Keratinocyte (primary cell): ENCODE results near the gene ANO10. TPM values are rescaled to one million over a fixed set of nuclear protein-coding genes. Genes with fewer than 3 reads are reported as not detected.

Experiments used
- DNase-seq: peaks from one replicate; pipeline ENCODE4 v3.0.0-alpha.2; 2011; ENCODE audit warnings: low read depth, missing footprints, low spot score
- FAIRE-seq: peaks from 2 replicates; lab custom pipeline; 2011; peaks lifted over from hg19 to GRCh38; lab: Jason Lieb, UNC
- H2AFZ ChIP-seq: 2 replicates; pipeline ENCODE4 v1.6.0; 2012; ENCODE audit warnings: low read length, control low read depth, inconsistent platforms; ENCODE audit not compliant: control insufficient read depth
- H3K27ac ChIP-seq: 2 replicates; pipeline ENCODE4 v1.5.1; 2011; ENCODE audit warnings: low read length; ENCODE audit not compliant: control insufficient read depth, insufficient read depth
- H3K27me3 ChIP-seq: 3 replicates; pipeline ENCODE4 v1.6.0; 2011; ENCODE audit warnings: low read length; ENCODE audit not compliant: control insufficient read depth, insufficient read depth; ENCODE audit errors: extremely low read depth
- H3K36me3 ChIP-seq, 2 experiments: 2 replicates in 1 of 2; 3 replicates in 1 of 2; pipeline ENCODE4 v1.5.1; 2011; ENCODE audit warnings: low read length in 2 of 2, mild to moderate bottlenecking in 1 of 2; ENCODE audit not compliant: control insufficient read depth in 2 of 2, insufficient read depth in 2 of 2; ENCODE audit errors: extremely low read depth in 1 of 2
- H3K4me1 ChIP-seq: 3 replicates; pipeline ENCODE4 v1.5.1; 2011; ENCODE audit warnings: low read length; ENCODE audit not compliant: control insufficient read depth, insufficient read depth; ENCODE audit errors: extremely low read depth
- H3K4me2 ChIP-seq: 3 replicates; pipeline ENCODE4 v1.6.0; 2011; ENCODE audit warnings: low read depth, low read length; ENCODE audit not compliant: control insufficient read depth, insufficient read depth; ENCODE audit errors: extremely low read depth
- H3K4me3 ChIP-seq, 3 experiments: fragments of 200-600 bp in 1 of 3; sonication (generic) in 1 of 3; 2 replicates in 2 of 3; 3 replicates in 1 of 3; pipeline ENCODE4 v1.5.1; 2011 to 2016; ENCODE audit warnings: low read length in 3 of 3, mild to moderate bottlenecking in 3 of 3, control low read depth in 2 of 3, inconsistent platforms in 1 of 3, low read depth in 1 of 3, mixed read lengths in 1 of 3, mixed run types in 1 of 3, moderate library complexity in 1 of 3; ENCODE audit not compliant: control insufficient read depth in 2 of 3, insufficient read depth in 2 of 3; ENCODE audit errors: extremely low read depth in 1 of 3
- H3K79me2 ChIP-seq: 2 replicates; pipeline ENCODE4 v1.6.0; 2012; ENCODE audit warnings: low read length; ENCODE audit not compliant: control insufficient read depth, insufficient read depth
- H3K9ac ChIP-seq: 3 replicates; pipeline ENCODE4 v1.6.0; 2011; ENCODE audit warnings: low read length; ENCODE audit not compliant: control insufficient read depth, insufficient read depth; ENCODE audit errors: extremely low read depth
- H3K9me1 ChIP-seq: 3 replicates; pipeline ENCODE4 v1.6.0; 2011; ENCODE audit warnings: low read length; ENCODE audit not compliant: control insufficient read depth, insufficient read depth; ENCODE audit errors: extremely low read depth
- H3K9me3 ChIP-seq: 2 replicates; pipeline ENCODE4 v1.5.1; 2012; ENCODE audit warnings: low read depth, low read length; ENCODE audit not compliant: control insufficient read depth
- H4K20me1 ChIP-seq: 3 replicates; pipeline ENCODE4 v1.6.0; 2011; ENCODE audit warnings: low read length; ENCODE audit not compliant: control insufficient read depth, insufficient read depth; ENCODE audit errors: extremely low read depth
- CTCF ChIP-seq, 3 experiments: IDR thresholded peaks in 1 of 3; conservative IDR thresholded peaks in 1 of 3; optimal IDR thresholded peaks in 1 of 3; 2 replicates in 2 of 3; 3 replicates in 1 of 3; pipeline versions ENCODE3 to v1.5.1; 2011; ENCODE audit warnings: low read length in 3 of 3, mild to moderate bottlenecking in 3 of 3, moderate library complexity in 2 of 3, control low read depth in 1 of 3, inconsistent platforms in 1 of 3; ENCODE audit not compliant: insufficient read depth in 2 of 3; ENCODE audit errors: extremely low read depth in 1 of 3
- EZH2 ChIP-seq: IDR thresholded peaks from one replicate; pipeline ENCODE4 v1.6.1; 2012; ENCODE audit warnings: inconsistent platforms, mild to moderate bottlenecking, low read length, moderate library complexity
- dilution Hi-C: fragments of 300-500 bp; cut with MboI; formaldehyde crosslinking; loops from one replicate; pipeline ENCODE4 v1.7.0; 2020; ENCODE audit warnings: low sequenced_read_pairs; ENCODE audit not compliant: extremely low pct_ligation_motif_present
- polyA plus RNA-seq, 5 experiments: library from polyadenylated mRNA; depleted of rRNA in 3 of 5; stranded (reverse) in 3 of 5; stranded (forward) in 1 of 5; unstranded in 1 of 5; fragments of >200 nt; gene quantifications; 1 replicate in 1 of 5; 2 replicates in 3 of 5; 3 replicates in 1 of 5; pipeline versions ENCODE4 v1.2.1 to v1.2.3, GENCODE V29; 2011 to 2012; ENCODE audit warnings: missing spikeins in 2 of 5, low read depth in 1 of 5, low replicate concordance in 1 of 5

The ANO10 gene
- polyA plus RNA-seq, 1 donor (not counting 4 experiments of a cell fraction or from before 2014, with no cell fraction given), result 48.8 TPM

GRCh38 chr3:43366481-43366880 is 255.3 kb downstream of the ANO10 start:
- no peak for FAIRE-seq
- H3K27me3 ChIP-seq, result no peaks in the 10 kb centered on the region
- TF ChIP-seq EZH2 (no peak), CTCF (optimal IDR thresholded peaks at IDR 0.05 in 1 of 3, IDR thresholded peaks at IDR 0.05 in 1 of 3, conservative IDR thresholded peaks at IDR 0.05 in 1 of 3; ENCODE audit: extremely low read depth in 1 of 3, insufficient read depth in 2 of 3, low read length in 3 of 3) (no peak)
- H3K36me3 ChIP-seq, result no peaks in the 10 kb centered on the region
- H2AFZ ChIP-seq, result no peak overlapping the region
- no peaks in the 10 kb centered on the region for H3K9me3 ChIP-seq
- no peak overlapping the region for H3K27ac ChIP-seq
- H3K9me1 ChIP-seq, result no peaks in the 10 kb centered on the region
- no peak for DNase-seq
- no peak overlapping the region for H3K9ac ChIP-seq
- no peaks in the 10 kb centered on the region for H4K20me1 ChIP-seq
- no peak overlapping the region for H3K4me3 ChIP-seq
- dilution Hi-C loops, result no loop called here
- H3K79me2 ChIP-seq, result no peaks in the 10 kb centered on the region
- H3K4me2 ChIP-seq, result no peak overlapping the region
- no peaks in the 10 kb centered on the region for H3K4me1 ChIP-seq

GRCh38 chr3:43365601-43366305 is 256.1 kb downstream of the ANO10 start:
- no peak for TF ChIP-seq CTCF (optimal IDR thresholded peaks at IDR 0.05 in 1 of 3, IDR thresholded peaks at IDR 0.05 in 1 of 3, conservative IDR thresholded peaks at IDR 0.05 in 1 of 3; ENCODE audit: extremely low read depth in 1 of 3, insufficient read depth in 2 of 3, low read length in 3 of 3)
- TF ChIP-seq EZH2, result no peak
- Histone ChIP-seq H3K36me3 (no peaks in the 10 kb centered on the region), H4K20me1 (no peaks in the 10 kb centered on the region), H3K79me2 (no peaks in the 10 kb centered on the region), H3K27ac (no peak overlapping the region), H3K9me1 (no peaks in the 10 kb centered on the region), H3K9ac (no peak overlapping the region), H3K4me2 (no peak overlapping the region), H3K9me3 (no peaks in the 10 kb centered on the region), H3K4me1 (no peaks in the 10 kb centered on the region), H3K27me3 (no peaks in the 10 kb centered on the region), H3K4me3 (no peak overlapping the region), H2AFZ (no peak overlapping the region)
- FAIRE-seq (no peak), DNase-seq (no peak)
- dilution Hi-C loops, result no loop called here
